H1 (cell line): ENCODE data around the gene MAD2L1. TPM values are rescaled to one million over a fixed set of nuclear protein-coding genes. Genes with fewer than 3 reads are reported as not detected.

ENCODE experiments used
- CTCF ChIA-PET: fragments of 300-600 bp; sonication (Branson Sonifier 250); formaldehyde crosslinking; loops from one replicate; lab custom pipeline; 2021; ENCODE audit not compliant: partially characterized antibody; lab: Charles Lee
- POLR2A ChIA-PET: fragments of 300-600 bp; sonication (Branson Sonifier 250); formaldehyde crosslinking; loops from one replicate; lab custom pipeline; 2021; ENCODE audit warnings: inconsistent platforms; ENCODE audit not compliant: partially characterized antibody; lab: Charles Lee
- DNase-seq, 2 experiments: peaks; one replicate each; pipeline versions ENCODE4 v3.0.0 to v3.0.0-alpha.2; 2010 to 2022; ENCODE audit warnings: low spot score in 2 of 2, low read depth in 1 of 2, mixed read lengths in 1 of 2
- FAIRE-seq: peaks from 2 replicates; lab custom pipeline; 2011; peaks lifted over from hg19 to GRCh38; lab: Jason Lieb, UNC
- H2AFZ ChIP-seq: 2 replicates; pipeline ENCODE4 v1.8.1; 2012; ENCODE audit warnings: low read length, inconsistent platforms
- H2AK5ac ChIP-seq: 2 replicates; pipeline ENCODE4 v1.6.1; 2013; ENCODE audit warnings: low read depth, low read length
- H2BK120ac ChIP-seq: replicated peaks from 2 replicates; pipeline ENCODE3; 2013; ENCODE audit warnings: low read depth, low read length, inconsistent platforms
- H2BK12ac ChIP-seq: 2 replicates; pipeline ENCODE4 v1.6.1; 2013; ENCODE audit warnings: low read depth, low read length
- H2BK15ac ChIP-seq: 2 replicates; pipeline ENCODE4 v1.6.1; 2013; ENCODE audit warnings: low read length
- H2BK20ac ChIP-seq: 2 replicates; pipeline ENCODE4 v1.6.1; 2013; ENCODE audit warnings: low read length
- H2BK5ac ChIP-seq: 2 replicates; pipeline ENCODE4 v1.6.1; 2013; ENCODE audit warnings: low read depth, low read length
- H3K14ac ChIP-seq: 2 replicates; pipeline ENCODE4 v1.6.1; 2013; ENCODE audit warnings: inconsistent platforms; ENCODE audit not compliant: insufficient read length
- H3K18ac ChIP-seq: 2 replicates; pipeline ENCODE4 v1.6.1; 2013; ENCODE audit warnings: low read length; ENCODE audit errors: extremely low read depth
- H3K23ac ChIP-seq: 2 replicates; pipeline ENCODE4 v1.6.1; 2013; ENCODE audit warnings: inconsistent platforms; ENCODE audit not compliant: insufficient read length
- H3K23me2 ChIP-seq: 2 replicates; pipeline ENCODE4 v1.6.1; 2013; ENCODE audit warnings: low read depth, low read length
- H3K27ac ChIP-seq: 2 replicates; pipeline ENCODE4 v1.6.1; 2011; ENCODE audit warnings: low read depth, low read length, inconsistent platforms
- H3K27me3 ChIP-seq, 4 experiments: replicated peaks in 1 of 4; 1 replicate in 1 of 4; 2 replicates in 3 of 4; pipeline versions ENCODE4 v1.6.1 to v1.8.1; 2011 to 2013; ENCODE audit warnings: low read length in 3 of 4, mild to moderate bottlenecking in 3 of 4, inconsistent platforms in 2 of 4, mixed read lengths in 2 of 4, moderate library complexity in 1 of 4; ENCODE audit not compliant: control insufficient read depth in 3 of 4, insufficient read depth in 3 of 4; ENCODE audit errors: extremely low read depth in 1 of 4
- H3K36me3 ChIP-seq, 4 experiments: 2 replicates each; pipeline versions ENCODE4 v1.6.1 to v1.8.1; 2011 to 2013; ENCODE audit warnings: mild to moderate bottlenecking in 4 of 4, low read length in 3 of 4, moderate library complexity in 2 of 4, control low read depth in 1 of 4, inconsistent platforms in 1 of 4; ENCODE audit not compliant: insufficient read depth in 4 of 4, control insufficient read depth in 2 of 4
- H3K4ac ChIP-seq: replicated peaks from 2 replicates; pipeline ENCODE3; 2013; ENCODE audit warnings: low read length, low read depth, mixed read lengths, inconsistent platforms; ENCODE audit not compliant: insufficient read length
- H3K4me1 ChIP-seq, 4 experiments: replicated peaks in 1 of 4; 1 replicate in 1 of 4; 2 replicates in 3 of 4; pipeline versions ENCODE4 v1.6.1 to v1.8.1; 2011 to 2013; ENCODE audit warnings: low read length in 3 of 4, inconsistent platforms in 2 of 4, mixed read lengths in 1 of 4; ENCODE audit not compliant: insufficient read depth in 4 of 4, control insufficient read depth in 3 of 4
- H3K4me2 ChIP-seq, 2 experiments: 2 replicates each; pipeline versions ENCODE4 v1.6.1 to v1.8.1; 2011 to 2013; ENCODE audit warnings: low read depth in 2 of 2, low read length in 2 of 2, control low read depth in 1 of 2, inconsistent platforms in 1 of 2, mild to moderate bottlenecking in 1 of 2; ENCODE audit not compliant: insufficient read depth in 1 of 2
- H3K4me3 ChIP-seq, 4 experiments: fragments of 200-600, 300-600 bp in 1 of 4; sonication (generic), shearing (Covaris generic), sonication (Bioruptor Twin) in 1 of 4; 2 replicates each; pipeline versions ENCODE4 v1.5.1 to v1.8.1; 2011 to 2016; ENCODE audit warnings: low read length in 4 of 4, low read depth in 3 of 4, control low read depth in 2 of 4, inconsistent platforms in 2 of 4, mild to moderate bottlenecking in 2 of 4, mixed read lengths in 1 of 4, moderate library complexity in 1 of 4; ENCODE audit not compliant: insufficient read depth in 2 of 4; ENCODE audit errors: extremely low read depth in 1 of 4
- H3K56ac ChIP-seq: replicated peaks from 2 replicates; pipeline ENCODE3; 2013; ENCODE audit warnings: low read depth, mild to moderate bottlenecking, mixed read lengths, low read length, inconsistent platforms; ENCODE audit not compliant: insufficient read length
- H3K79me1 ChIP-seq: 2 replicates; pipeline ENCODE4 v1.6.1; 2013; ENCODE audit warnings: low read depth, low read length, control low read depth
- H3K79me2 ChIP-seq, 2 experiments: 2 replicates each; pipeline versions ENCODE4 v1.6.1 to v1.8.1; 2012 to 2013; ENCODE audit warnings: low read length in 2 of 2, mild to moderate bottlenecking in 2 of 2, inconsistent platforms in 1 of 2; ENCODE audit not compliant: insufficient read depth in 2 of 2, control insufficient read depth in 1 of 2
- H3K9ac ChIP-seq, 4 experiments: replicated peaks in 1 of 4; 1 replicate in 1 of 4; 2 replicates in 3 of 4; pipeline versions ENCODE4 v1.6.1 to v1.8.1; 2011 to 2013; ENCODE audit warnings: low read depth in 3 of 4, low read length in 3 of 4, control low read depth in 2 of 4, mild to moderate bottlenecking in 2 of 4, moderate library complexity in 2 of 4, inconsistent platforms in 1 of 4; ENCODE audit errors: extremely low read depth in 1 of 4
- H3K9me3 ChIP-seq, 2 experiments: 2 replicates each; pipeline versions ENCODE4 v1.6.1 to v1.8.1; 2012 to 2013; ENCODE audit warnings: mild to moderate bottlenecking in 2 of 2, moderate library complexity in 2 of 2, control low read depth in 1 of 2, inconsistent platforms in 1 of 2, low read depth in 1 of 2, low read length in 1 of 2, mixed read lengths in 1 of 2; ENCODE audit not compliant: insufficient read depth in 2 of 2
- H4K20me1 ChIP-seq, 2 experiments: replicated peaks in 1 of 2; 2 replicates each; pipeline versions ENCODE3 to v1.8.1; 2011 to 2013; ENCODE audit warnings: inconsistent platforms in 2 of 2, low read length in 2 of 2, mild to moderate bottlenecking in 1 of 2; ENCODE audit not compliant: insufficient read depth in 2 of 2, control insufficient read depth in 1 of 2
- H4K5ac ChIP-seq: 2 replicates; pipeline ENCODE4 v1.6.1; 2013; ENCODE audit warnings: low read length, low read depth, mixed read lengths, inconsistent platforms; ENCODE audit not compliant: insufficient read length
- H4K8ac ChIP-seq: 2 replicates; pipeline ENCODE4 v1.8.0; 2013; ENCODE audit warnings: mild to moderate bottlenecking, moderate library complexity, low read length, inconsistent platforms; ENCODE audit not compliant: insufficient read depth; ENCODE audit errors: extremely low read depth
- H4K91ac ChIP-seq: replicated peaks from 2 replicates; pipeline ENCODE3; 2013; ENCODE audit warnings: low read length, mixed read lengths, inconsistent platforms; ENCODE audit not compliant: insufficient read length
- MAFK ChIP-seq: IDR thresholded peaks from 2 replicates; pipeline ENCODE4 v1.6.1; 2012; ENCODE audit warnings: low read depth, mild to moderate bottlenecking, improper control_type of control experiment, low read length
- POLR2A ChIP-seq, 2 experiments: IDR thresholded peaks; 1 replicate in 1 of 2; 2 replicates in 1 of 2; pipeline ENCODE4 v1.6.1; 2011; ENCODE audit warnings: low read depth in 2 of 2, low read length in 2 of 2, mild to moderate bottlenecking in 2 of 2; ENCODE audit errors: control extremely low read depth in 1 of 2
- RNF2 ChIP-seq: fragments of 200-900, 300-1000 bp; sonication (generic); IDR thresholded peaks from 2 replicates; pipeline ENCODE4 v1.7.1; 2016; ENCODE audit warnings: borderline replicate concordance, low read depth, mild to moderate bottlenecking, antibody characterized with exemption, low read length; ENCODE audit not compliant: poor library complexity, severe bottlenecking; ENCODE audit errors: missing control alignments
- SRF ChIP-seq: IDR thresholded peaks from 2 replicates; pipeline ENCODE4 v1.6.1; 2011; ENCODE audit warnings: mild to moderate bottlenecking, low read depth, low read length, moderate library complexity
- WGBS, 2 experiments: shearing (Covaris generic) in 1 of 2; methylation state at CpG; one replicate each; pipeline versions ENCODE4 v1.1.6 to v1.1.7; 2013 to 2015; ENCODE audit warnings: low lambda C conversion rate in 2 of 2, mixed read lengths in 2 of 2, inconsistent platforms in 1 of 2, low coverage in 1 of 2, missing lambda C conversion rate in 1 of 2; ENCODE audit not compliant: insufficient replicate concordance in 2 of 2, insufficient coverage in 1 of 2, insufficient read length in 1 of 2; ENCODE audit errors: extremely low coverage in 1 of 2, missing lambda C conversion rate in 1 of 2; 5-methylcytosine and 5-hydroxymethylcytosine counted together
- polyA plus RNA-seq, 7 experiments: library from polyadenylated mRNA; depleted of rRNA in 3 of 7; stranded (reverse) in 5 of 7; unstranded in 2 of 7; fragments of >200 nt in 5 of 7; fragments of 200-250 nt in 2 of 7; gene quantifications; 1 replicate in 5 of 7; 2 replicates in 1 of 7; 4 replicates in 1 of 7; pipeline versions ENCODE4 v1.2.1 to v1.2.3, GENCODE V29; 2011 to 2013; ENCODE audit warnings: missing spikeins in 2 of 7, mixed read lengths in 2 of 7
- total RNA-seq: library from RNA; stranded (reverse); fragmentation: NEBNext Ultra II Directional; extraction: Animal tissue kit (Norgen Biotek cat#: 25700); gene quantifications from 2 replicates; pipeline ENCODE4 v1.2.1, GENCODE V29; 2021

The MAD2L1 gene
- total and polyA plus RNA-seq, 2 of the 8 experiments (the other 6 are each of a cell fraction or from before 2014, with no cell fraction given): 51.1 to 88.1 TPM

DNA sequence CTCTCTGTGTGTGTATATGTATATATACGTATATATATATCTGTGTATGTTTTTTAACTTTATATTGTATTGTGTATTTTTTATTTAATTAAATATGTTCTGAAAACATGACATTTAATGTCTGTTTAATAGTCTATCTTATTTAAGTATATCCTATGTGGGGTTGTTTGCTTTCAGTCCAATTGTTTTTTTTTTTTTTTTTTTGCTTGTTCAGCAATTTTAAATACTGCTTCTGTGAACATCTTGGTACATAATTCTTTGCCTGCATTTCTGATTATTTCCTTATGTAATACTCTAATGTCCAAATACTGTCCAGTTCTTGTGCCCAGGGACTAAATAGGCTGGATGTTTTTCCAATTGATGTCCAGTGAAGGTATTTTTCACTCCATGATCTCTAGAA is 45.1 kb upstream of the MAD2L1 start:
- WGBS, 2 experiments: 96% methylated on average over 1 of the region's 1 CpG; no CpG with 5 or more reads in 1 of the 2 experiments
- no peak overlapping the region for H2BK20ac ChIP-seq

More for the DNA sequence above, 45.1 kb upstream of the MAD2L1 start:
- Histone ChIP-seq H3K27ac (no peak overlapping the region), H3K9ac (no peak overlapping the region), H3K27me3 (no peaks in the 10 kb centered on the region), H3K4me3 (no peak overlapping the region), H3K56ac (no peak overlapping the region), H3K4ac (no peak overlapping the region), H2BK5ac (no peak overlapping the region), H3K23ac (no peak overlapping the region), H2BK12ac (no peak overlapping the region), H3K9me3 (no peaks in the 10 kb centered on the region), H3K18ac (no peak overlapping the region), H2BK120ac (no peak overlapping the region), H3K23me2 (no peaks in the 10 kb centered on the region), H4K5ac (no peak overlapping the region), H2AK5ac (no peak overlapping the region), H3K4me2 (no peak overlapping the region), H3K4me1 (no peaks in the 10 kb centered on the region), H4K91ac (no peak overlapping the region), H2AFZ (peak overlapping the region; percentile 92; the same call in 1 of the 2 replicates), H3K79me2 (no peaks in the 10 kb centered on the region), H4K8ac (no peak overlapping the region), H3K79me1 (no peaks in the 10 kb centered on the region), H3K36me3 (no peaks in the 10 kb centered on the region), H4K20me1 (no peaks in the 10 kb centered on the region), H2BK15ac (no peak overlapping the region), H3K14ac (no peak overlapping the region)
- POLR2A ChIA-PET: no interaction called here
- FAIRE-seq: no peak
- no peak for DNase-seq
- CTCF ChIA-PET: interaction anchor here (1.4 kb wide), 1 partner anchor 14 kb away, joined by 3 read pairs; no protein-coding TSS in a partner anchor
- TF ChIP-seq MAFK: peak; percentile 91
- no peak for TF ChIP-seq RNF2
- no peak for TF ChIP-seq POLR2A (IDR thresholded peaks at IDR 0.05; ENCODE audit: control extremely low read depth in 1 of 2, low read depth in 2 of 2, low read length in 2 of 2)
- TF ChIP-seq SRF: no peak
